GM12873 (cell line): ENCODE measurements around the gene PLEKHG1.

ENCODE experiments used
- CTCF ChIP-seq: IDR thresholded peaks from 2 replicates; pipeline ENCODE4 v1.5.1; 2012; ENCODE audit warnings: low read depth, mild to moderate bottlenecking, moderate library complexity, low read length, control low read depth; ENCODE audit not compliant: insufficient read depth; ENCODE audit errors: missing control alignments

The PLEKHG1 gene

DNA sequence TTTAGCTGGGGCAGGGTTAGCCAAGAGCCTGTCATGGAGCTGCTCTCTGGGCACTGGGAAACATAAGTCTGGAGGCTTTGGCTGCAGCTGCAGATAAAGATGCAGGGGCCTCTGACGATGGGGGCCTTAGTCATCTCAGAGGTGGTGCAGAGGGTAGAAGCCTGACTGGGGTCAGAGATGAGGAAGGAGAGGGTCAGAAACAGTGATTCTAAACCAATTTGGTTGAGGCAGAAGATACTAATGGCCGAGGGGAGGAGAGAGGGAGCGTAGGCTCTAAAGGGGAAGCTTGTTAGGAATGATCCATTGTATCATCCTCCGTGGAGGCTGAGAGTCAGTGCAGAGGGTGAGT is 33.8 kb downstream of the PLEKHG1 start:
- TF ChIP-seq CTCF, result no peak

DNA sequence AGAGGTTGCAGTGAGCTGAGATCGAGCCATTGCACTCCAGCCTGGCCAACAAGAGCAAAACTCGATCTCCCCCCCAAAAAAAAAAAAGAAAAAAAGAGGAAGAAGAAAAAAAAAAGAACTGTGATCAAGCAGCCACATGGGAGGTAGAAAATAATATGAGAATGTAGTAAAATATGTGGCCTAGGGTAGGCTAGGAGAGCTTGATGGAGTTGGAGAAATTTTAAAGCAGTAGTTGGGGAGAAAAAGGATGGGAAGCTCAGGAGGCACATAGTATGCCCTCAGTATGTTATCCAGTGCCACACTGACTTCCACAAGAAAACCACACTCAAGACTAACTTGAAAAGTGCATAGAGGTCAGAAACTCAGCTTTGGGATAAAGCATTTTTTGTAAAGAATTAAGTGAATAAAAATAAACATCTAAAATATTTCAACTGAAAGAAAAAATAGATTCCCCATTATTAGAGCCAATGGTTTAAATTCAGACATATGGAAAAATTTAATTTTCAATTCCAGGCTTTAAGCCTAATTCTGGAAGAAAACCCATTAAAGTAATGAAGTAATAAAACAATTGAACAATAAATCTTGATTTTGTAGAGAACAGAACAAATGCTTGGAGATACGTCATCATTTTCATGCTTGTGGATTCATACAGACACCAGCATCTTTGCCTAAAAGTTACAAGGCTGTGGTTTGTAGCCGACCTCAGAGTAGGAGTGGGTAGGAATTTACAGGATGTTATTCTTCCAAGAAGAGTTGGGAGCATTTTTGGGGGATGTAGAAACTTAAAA is 34.7 kb downstream of the PLEKHG1 start:
- TF ChIP-seq CTCF, result no peak

DNA sequence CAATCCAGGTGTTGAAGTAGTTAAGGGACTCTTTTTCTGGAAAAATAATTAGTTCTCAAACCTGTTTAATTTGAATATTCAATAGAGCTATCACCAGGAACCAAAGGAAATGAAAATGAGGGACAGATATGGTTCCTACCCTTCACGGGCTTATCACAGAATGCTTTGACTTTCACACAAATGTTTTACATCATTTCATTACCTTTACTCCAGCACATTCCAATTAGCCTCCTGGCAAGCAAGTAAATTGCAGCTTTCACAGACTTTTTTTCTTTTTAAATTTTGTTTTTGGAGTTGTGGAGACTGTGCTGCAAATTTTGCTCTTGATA is 35.2 kb downstream of the PLEKHG1 start:
- TF ChIP-seq CTCF, result no peak

DNA sequence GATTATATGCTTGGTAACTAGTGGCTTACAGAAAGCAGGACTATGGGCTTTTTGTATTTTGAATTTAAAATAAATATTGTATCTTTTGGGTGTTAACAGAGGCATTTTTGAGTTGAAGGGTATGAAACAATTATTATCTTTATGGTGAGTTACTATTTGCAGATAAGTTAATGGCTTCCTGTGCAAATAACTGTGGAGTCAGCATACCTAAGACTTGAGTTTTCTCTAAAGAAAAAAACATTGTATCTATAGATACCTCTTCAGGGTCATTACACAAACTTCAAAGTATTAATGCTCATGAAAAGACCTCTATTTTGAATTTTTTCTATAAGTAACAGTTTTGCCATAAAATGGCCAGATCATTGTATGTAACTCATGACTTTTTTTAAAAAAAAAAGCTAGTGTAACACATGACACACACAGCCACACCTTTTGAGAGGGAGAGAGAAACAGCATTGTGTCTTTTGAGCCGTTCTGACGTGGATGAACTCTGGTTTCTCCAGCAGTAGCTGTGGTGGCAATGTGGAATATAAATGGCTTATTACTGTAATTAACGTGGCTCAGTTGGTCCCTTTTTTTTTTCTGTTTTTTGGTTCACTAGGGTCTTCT is 36.3 kb downstream of the PLEKHG1 start:
- TF ChIP-seq CTCF, result no peak

DNA sequence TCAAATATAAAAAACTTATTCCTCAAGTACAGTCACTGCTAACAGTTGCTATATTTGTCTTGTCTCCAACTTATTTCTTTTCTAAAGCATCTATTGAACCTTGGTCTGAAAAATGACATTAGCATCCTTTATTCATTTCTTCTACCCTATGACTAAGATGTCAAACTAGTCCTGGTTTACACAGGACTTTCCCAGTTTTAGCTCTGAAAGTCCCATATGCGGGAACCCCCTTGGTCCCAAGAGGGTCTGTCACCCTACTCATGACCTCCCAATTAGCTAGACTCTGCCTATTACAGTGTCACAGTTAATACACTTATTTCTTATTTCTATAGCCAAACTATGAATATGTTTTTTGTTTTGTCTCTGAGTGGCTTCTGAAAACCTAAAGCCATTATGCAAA is 37.1 kb downstream of the PLEKHG1 start:
- no peak for TF ChIP-seq CTCF

DNA sequence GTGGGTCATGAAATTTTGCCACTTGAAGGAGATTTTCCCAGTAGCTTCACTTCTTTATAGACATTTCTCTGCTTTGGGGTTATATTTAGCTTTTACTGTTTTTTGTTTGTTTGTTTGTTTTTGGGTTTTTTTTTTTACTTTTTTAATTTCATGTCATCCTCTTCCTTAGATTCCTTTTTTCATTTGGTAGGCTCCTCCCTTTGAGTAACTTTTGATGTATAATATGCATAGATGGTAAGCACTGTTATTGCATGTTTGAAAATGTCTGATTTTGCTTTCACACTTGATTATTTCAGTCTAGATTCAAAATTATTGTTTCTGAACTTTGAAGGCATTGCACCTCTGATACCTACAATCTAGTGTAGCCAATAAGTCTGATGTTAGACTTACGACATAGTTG is 37.6 kb downstream of the PLEKHG1 start:
- no peak for TF ChIP-seq CTCF

- no peak for TF ChIP-seq CTCF
These were observed 38.6 kb downstream of the PLEKHG1 start for GRCh38 chr6:150638267-150638666.
